GM12878 (cell line): ENCODE results near the gene POSTN. TPM values are rescaled to one million over a fixed set of nuclear protein-coding genes. Genes with fewer than 3 reads are reported as not detected.

Source experiments
- ATAC-seq: fragments of 200-7000 bp; cut with Tn5 transposase; 3 replicates; pipeline ENCODE4 v1.9.1; 2020; ENCODE audit warnings: mild to moderate bottlenecking, moderate library complexity
- BruUV-seq: library from RNA; stranded (reverse); fragments of 400-500 nt; replicated peaks from 2 replicates; lab custom pipeline; 2021; lab: Mats Ljungman, UMichigan
- CTCF ChIA-PET: fragments of 300-600 bp; sonication (Branson Sonifier 250); formaldehyde crosslinking; extraction: SDS; loops from one replicate; lab custom pipeline; 2021; ENCODE audit warnings: inconsistent platforms; lab: Yijun Ruan, JAX
- POLR2A ChIA-PET: fragments of 350-600 bp; formaldehyde crosslinking; extraction: SDS; loops from one replicate; lab custom pipeline; 2021; ENCODE audit warnings: inconsistent platforms; lab: Charles Lee
- RAD21 ChIA-PET: fragments of 300-600 bp; sonication (Branson Sonifier 250); formaldehyde crosslinking; loops from one replicate; lab custom pipeline; 2023; ENCODE audit warnings: antibody characterized with exemption; ENCODE audit not compliant: unreplicated experiment; lab: Charles Lee
- SMC1A ChIA-PET: fragments of 300-600 bp; sonication (Branson Sonifier 250); formaldehyde crosslinking; loops from one replicate; lab custom pipeline; 2023; ENCODE audit not compliant: unreplicated experiment, uncharacterized antibody; lab: Charles Lee
- DNase-seq: peaks from one replicate; pipeline ENCODE4 v3.0.0-alpha.2; 2011; ENCODE audit warnings: low read depth, low spot score
- FAIRE-seq: peaks from 3 replicates; lab custom pipeline; 2011; peaks lifted over from hg19 to GRCh38; lab: Jason Lieb, UNC
- H2AFZ ChIP-seq: 2 replicates; pipeline ENCODE4 v1.6.0; 2011; ENCODE audit warnings: low read depth, low read length, control low read depth; ENCODE audit not compliant: control insufficient read depth
- H3K27ac ChIP-seq: 2 replicates; pipeline ENCODE4 v1.5.1; 2011; ENCODE audit warnings: control low read depth; ENCODE audit not compliant: control insufficient read depth, insufficient read depth
- H3K27me3 ChIP-seq, 2 experiments: replicated peaks in 1 of 2; 2 replicates each; pipeline versions ENCODE4 v1.6.0 to v1.6.1; 2011; ENCODE audit warnings: low read length in 1 of 2; ENCODE audit not compliant: control insufficient read depth in 2 of 2, insufficient read depth in 2 of 2
- H3K36me3 ChIP-seq, 2 experiments: 2 replicates each; pipeline ENCODE4 v1.5.1; 2011; ENCODE audit warnings: low read length in 1 of 2; ENCODE audit not compliant: control insufficient read depth in 2 of 2, insufficient read depth in 2 of 2
- H3K4me1 ChIP-seq: 2 replicates; pipeline ENCODE4 v1.6.1; 2011; ENCODE audit warnings: mild to moderate bottlenecking, low read length, moderate library complexity, mixed read lengths; ENCODE audit not compliant: control insufficient read depth, insufficient read depth
- H3K4me2 ChIP-seq: 2 replicates; pipeline ENCODE4 v1.6.0; 2011; ENCODE audit warnings: control low read depth; ENCODE audit not compliant: control insufficient read depth, insufficient read depth
- H3K4me3 ChIP-seq: fragments of 200-600 bp; sonication (generic); 2 replicates; pipeline ENCODE4 v1.5.1; 2016
- H3K79me2 ChIP-seq: 2 replicates; pipeline ENCODE4 v1.6.0; 2011; ENCODE audit warnings: low read length; ENCODE audit not compliant: control insufficient read depth, insufficient read depth
- H3K9ac ChIP-seq: 2 replicates; pipeline ENCODE4 v1.8.0; 2011; ENCODE audit warnings: low read length, control low read depth, mixed read lengths; ENCODE audit not compliant: control insufficient read depth, insufficient read depth
- H3K9me3 ChIP-seq: replicated peaks from 3 replicates; pipeline ENCODE4 v1.5.1; 2011; ENCODE audit warnings: mild to moderate bottlenecking, low read length; ENCODE audit not compliant: control insufficient read depth, insufficient read depth
- H4K20me1 ChIP-seq: 2 replicates; pipeline ENCODE4 v1.6.0; 2011; ENCODE audit not compliant: control insufficient read depth, insufficient read depth
- ASH2L ChIP-seq: fragments of 300-600, 200-600 bp; sonication (generic); IDR thresholded peaks from 2 replicates; pipeline ENCODE4 v1.6.1; 2017; ENCODE audit warnings: low read depth, mild to moderate bottlenecking, borderline replicate concordance
- BACH1 ChIP-seq: fragments of 450-650 bp; IDR thresholded peaks from 2 replicates; pipeline ENCODE4 v1.6.1; 2017; ENCODE audit warnings: mild to moderate bottlenecking, borderline replicate concordance
- BRCA1 ChIP-seq: IDR thresholded peaks from 2 replicates; pipeline ENCODE4 v1.6.1; 2011; ENCODE audit warnings: low read depth, low read length, improper control_type of control experiment
- CHD1 ChIP-seq: IDR thresholded peaks from 2 replicates; pipeline ENCODE4 v1.6.1; 2012; ENCODE audit warnings: low read depth, low read length, improper control_type of control experiment
- EGR1 ChIP-seq, 2 experiments: IDR thresholded peaks; 1 replicate in 1 of 2; 2 replicates in 1 of 2; pipeline ENCODE4 v1.6.1; 2011 to 2012; ENCODE audit warnings: low read depth in 2 of 2, low read length in 2 of 2, borderline replicate concordance in 1 of 2, mild to moderate bottlenecking in 1 of 2, moderate library complexity in 1 of 2
- GATAD2B ChIP-seq: fragments of 450-650 bp; conservative IDR thresholded peaks from 2 replicates; pipeline ENCODE4 v1.6.1; 2017; ENCODE audit warnings: low read depth, mild to moderate bottlenecking, moderate library complexity
- IKZF1 ChIP-seq: fragments of 450-650 bp; conservative IDR thresholded peaks from 2 replicates; pipeline ENCODE4 v1.6.1; 2017; ENCODE audit warnings: antibody characterized with exemption, mild to moderate bottlenecking
- JUNB ChIP-seq: IDR thresholded peaks from 2 replicates; pipeline ENCODE4 v1.6.1; 2016; ENCODE audit warnings: antibody characterized with exemption, mild to moderate bottlenecking
- MLLT1 ChIP-seq: fragments of 450-650 bp; IDR thresholded peaks from 2 replicates; pipeline ENCODE4 v1.6.1; 2016; ENCODE audit warnings: mild to moderate bottlenecking
- SPI1 ChIP-seq: IDR thresholded peaks from 2 replicates; pipeline ENCODE4 v1.6.1; 2011; ENCODE audit warnings: low read depth, mild to moderate bottlenecking, low read length, moderate library complexity, borderline replicate concordance; ENCODE audit not compliant: insufficient read depth
- SREBF1 ChIP-seq: IDR thresholded peaks from 2 replicates; pipeline ENCODE4 v1.6.1; 2012; ENCODE audit warnings: mild to moderate bottlenecking, low read length
- SREBF2 ChIP-seq: IDR thresholded peaks from 2 replicates; pipeline ENCODE4 v1.6.1; 2012; ENCODE audit warnings: mild to moderate bottlenecking, low read length
- SRF ChIP-seq, 2 experiments: IDR thresholded peaks; 2 replicates each; pipeline ENCODE4 v1.6.1; 2011; ENCODE audit warnings: low read depth in 2 of 2, low read length in 2 of 2, mild to moderate bottlenecking in 1 of 2, moderate library complexity in 1 of 2
- WGBS: methylation state at CpG from one replicate; pipeline ENCODE4 v1.1.6; 2016; ENCODE audit warnings: low lambda C conversion rate; ENCODE audit not compliant: insufficient replicate concordance, insufficient coverage; ENCODE audit errors: missing lambda C conversion rate; 5-methylcytosine and 5-hydroxymethylcytosine counted together
- in situ Hi-C: fragments of 300-500 bp; cut with MboI; formaldehyde crosslinking; loops from 9 replicates; pipeline ENCODE4 v1.14.3; 2018; ENCODE audit warnings: mixed read lengths
- intact Hi-C: fragments of 100-400 bp; cut with micrococcal nuclease; formaldehyde crosslinking; loops from one replicate; pipeline ENCODE4 v1.14.2; 2022; ENCODE audit not compliant: unreplicated experiment
- polyA plus RNA-seq, 11 experiments: library from polyadenylated mRNA; depleted of rRNA in 4 of 11; unstranded in 6 of 11; stranded (reverse) in 5 of 11; fragments of >200 nt; fragmentation: Nextera tagmentation in 4 of 11; fragmentation: Illumina TruSeq in 1 of 11; extraction: Ambion mirVana in 4 of 11; extraction: Trizol in 1 of 11; gene quantifications; 1 replicate in 1 of 11; 2 replicates in 10 of 11; pipeline versions ENCODE4 v1.2.1 to v1.2.3, GENCODE V29; 2011 to 2016; ENCODE audit warnings: inconsistent platforms in 2 of 11, missing spikeins in 2 of 11, low read depth in 1 of 11
- total RNA-seq, 4 experiments: library from RNA; depleted of rRNA in 3 of 4; stranded (reverse); fragments of >200 nt in 3 of 4; fragmentation: Illumina TruSeq in 1 of 4; extraction: Trizol in 1 of 4; gene quantifications; 2 replicates each; pipeline versions ENCODE4 v1.2.1 to v1.2.3, GENCODE V29; 2013 to 2021
- TF ChIP-seq, protein P1 (sequence below): fragments of 450-650 bp; IDR thresholded peaks from 2 replicates; pipeline ENCODE4 v1.6.1; 2018; ENCODE audit warnings: mild to moderate bottlenecking, low read depth, moderate library complexity; ENCODE audit not compliant: partially characterized antibody

Gene POSTN
- total and polyA plus RNA-seq, 10 of the 15 experiments (the other 5 are each of a cell fraction or from before 2014, with no cell fraction given), result 0.05 to 0.13 (median 0.08) TPM; not detected in 7

- Histone ChIP-seq H3K9me3 (no peaks in the 10 kb centered on the region), H3K79me2 (no peaks in the 10 kb centered on the region), H4K20me1 (no peaks in the 10 kb centered on the region), H2AFZ (no peak overlapping the region), H3K27ac (no peak overlapping the region), H3K4me1 (no peaks in the 10 kb centered on the region), H3K27me3 (no peaks in the 10 kb centered on the region), H3K4me2 (no peak overlapping the region), H3K36me3 (no peaks in the 10 kb centered on the region), H3K4me3 (no peak overlapping the region), H3K9ac (no peak overlapping the region)
- 3% methylated on average over 2 of the region's 2 CpGs for WGBS
- intact Hi-C loops (no loop called here), in situ Hi-C loops (no loop called here)
- TF ChIP-seq MLLT1, result no peak
- TF ChIP-seq, protein P1, sequence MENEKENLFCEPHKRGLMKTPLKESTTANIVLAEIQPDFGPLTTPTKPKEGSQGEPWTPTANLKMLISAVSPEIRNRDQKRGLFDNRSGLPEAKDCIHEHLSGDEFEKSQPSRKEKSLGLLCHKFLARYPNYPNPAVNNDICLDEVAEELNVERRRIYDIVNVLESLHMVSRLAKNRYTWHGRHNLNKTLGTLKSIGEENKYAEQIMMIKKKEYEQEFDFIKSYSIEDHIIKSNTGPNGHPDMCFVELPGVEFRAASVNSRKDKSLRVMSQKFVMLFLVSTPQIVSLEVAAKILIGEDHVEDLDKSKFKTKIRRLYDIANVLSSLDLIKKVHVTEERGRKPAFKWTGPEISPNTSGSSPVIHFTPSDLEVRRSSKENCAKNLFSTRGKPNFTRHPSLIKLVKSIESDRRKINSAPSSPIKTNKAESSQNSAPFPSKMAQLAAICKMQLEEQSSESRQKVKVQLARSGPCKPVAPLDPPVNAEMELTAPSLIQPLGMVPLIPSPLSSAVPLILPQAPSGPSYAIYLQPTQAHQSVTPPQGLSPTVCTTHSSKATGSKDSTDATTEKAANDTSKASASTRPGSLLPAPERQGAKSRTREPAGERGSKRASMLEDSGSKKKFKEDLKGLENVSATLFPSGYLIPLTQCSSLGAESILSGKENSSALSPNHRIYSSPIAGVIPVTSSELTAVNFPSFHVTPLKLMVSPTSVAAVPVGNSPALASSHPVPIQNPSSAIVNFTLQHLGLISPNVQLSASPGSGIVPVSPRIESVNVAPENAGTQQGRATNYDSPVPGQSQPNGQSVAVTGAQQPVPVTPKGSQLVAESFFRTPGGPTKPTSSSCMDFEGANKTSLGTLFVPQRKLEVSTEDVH, result no peak
- no peak for TF ChIP-seq BACH1
- no peak for TF ChIP-seq BRCA1
- no peak for TF ChIP-seq GATAD2B
- TF ChIP-seq SREBF1, result no peak
- no peak for TF ChIP-seq ASH2L
- TF ChIP-seq IKZF1, result no peak
- TF ChIP-seq SRF (IDR thresholded peaks at IDR 0.05; ENCODE audit: low read depth in 2 of 2, low read length in 2 of 2), result no peak
- no peak for TF ChIP-seq EGR1 (IDR thresholded peaks at IDR 0.05; ENCODE audit: borderline replicate concordance in 1 of 2, low read depth in 2 of 2, low read length in 2 of 2)
- TF ChIP-seq CHD1, result no peak
- TF ChIP-seq JUNB, result no peak
- no peak for TF ChIP-seq SREBF2
- TF ChIP-seq SPI1, result no peak
- no TSS peak for BruUV-seq
- no peak for ATAC-seq
- ChIA-PET RAD21 (no interaction called here), SMC1A (no interaction called here), POLR2A (no interaction called here), CTCF (no interaction called here)
- no peak for FAIRE-seq
- DNase-seq, result no peak
Observed at GRCh38 chr13:37561031-37561430, 37.5 kb downstream of the POSTN start.
